Left ventricle myocardium inferior (tissue), 1 donor: ENCODE data around the gene PCGF5. TPM values are rescaled to one million over a fixed set of nuclear protein-coding genes. Genes with fewer than 3 reads are reported as not detected.

Source experiments
- DNase-seq: peaks from one replicate; pipeline ENCODE4 v3.0.0-alpha.2; 2020
- H3K27ac ChIP-seq: fragments of 200-600 bp; replicated peaks from 2 replicates; pipeline ENCODE4 v1.8.0; 2021
- H3K27me3 ChIP-seq: fragments of 200-600 bp; 2 replicates; pipeline ENCODE4 v1.8.0; 2021; ENCODE audit warnings: low read depth
- H3K36me3 ChIP-seq: fragments of 200-600 bp; 2 replicates; pipeline ENCODE4 v1.8.0; 2021
- H3K4me1 ChIP-seq: fragments of 200-600 bp; 2 replicates; pipeline ENCODE4 v1.8.0; 2021
- H3K4me3 ChIP-seq: fragments of 200-600 bp; 2 replicates; pipeline ENCODE4 v1.8.0; 2021; ENCODE audit warnings: mild to moderate bottlenecking, moderate library complexity
- H3K9me3 ChIP-seq: fragments of 200-600 bp; replicated peaks from 2 replicates; pipeline ENCODE4 v1.8.0; 2021
- intact Hi-C: fragments of 100-400 bp; cut with micrococcal nuclease; formaldehyde crosslinking; loops from one replicate; pipeline ENCODE4 v1.11.0; 2022
- total RNA-seq: library from RNA; stranded (reverse); fragmentation: NEBNext Ultra II Directional; extraction: Animal tissue kit (Norgen Biotek cat#: 25700); gene quantifications from one replicate; pipeline ENCODE4 v1.2.1, GENCODE V29; 2021
- TF ChIP-seq, protein P1 (sequence below): fragments of 200-600 bp; IDR thresholded peaks from 2 replicates; pipeline ENCODE4 v1.8.0; 2021; ENCODE audit warnings: antibody characterized with exemption, mild to moderate bottlenecking, borderline replicate concordance
- donor health status: DM: no; HTN: yes; CAD: no; lungs with severe emphysema.

PCGF5 gene
- total RNA-seq, 1 donor from 2014 or later = 61.0 TPM

DNA sequence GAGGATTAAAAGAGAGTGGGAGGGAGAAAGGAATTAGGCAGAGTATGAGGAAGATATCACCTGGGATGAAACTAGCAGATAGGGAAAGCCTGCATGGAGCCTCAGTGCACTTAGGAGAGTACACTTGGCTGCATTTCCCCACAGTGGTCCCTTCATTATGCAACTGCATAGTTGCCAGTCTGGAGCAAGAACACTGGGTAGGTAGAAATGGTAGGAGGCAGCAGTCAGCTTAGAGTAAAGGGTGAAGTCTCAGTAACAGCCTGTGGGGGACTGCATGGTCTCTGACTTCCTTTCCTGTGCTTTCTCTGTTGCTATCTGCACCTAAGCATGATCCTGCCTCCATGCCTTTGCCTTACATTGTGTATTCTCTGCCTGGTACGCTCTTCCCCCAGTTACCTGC is 14.0 kb upstream of the PCGF5 start:
- Histone ChIP-seq H3K27me3 (no peaks in the 10 kb centered on the region), H3K9me3 (no peaks in the 10 kb centered on the region), H3K4me1 (peaks cover 64% of the 10 kb centered on the region), H3K27ac (no peak overlapping the region), H3K36me3 (no peaks in the 10 kb centered on the region), H3K4me3 (no peak overlapping the region)
- TF ChIP-seq, protein P1, sequence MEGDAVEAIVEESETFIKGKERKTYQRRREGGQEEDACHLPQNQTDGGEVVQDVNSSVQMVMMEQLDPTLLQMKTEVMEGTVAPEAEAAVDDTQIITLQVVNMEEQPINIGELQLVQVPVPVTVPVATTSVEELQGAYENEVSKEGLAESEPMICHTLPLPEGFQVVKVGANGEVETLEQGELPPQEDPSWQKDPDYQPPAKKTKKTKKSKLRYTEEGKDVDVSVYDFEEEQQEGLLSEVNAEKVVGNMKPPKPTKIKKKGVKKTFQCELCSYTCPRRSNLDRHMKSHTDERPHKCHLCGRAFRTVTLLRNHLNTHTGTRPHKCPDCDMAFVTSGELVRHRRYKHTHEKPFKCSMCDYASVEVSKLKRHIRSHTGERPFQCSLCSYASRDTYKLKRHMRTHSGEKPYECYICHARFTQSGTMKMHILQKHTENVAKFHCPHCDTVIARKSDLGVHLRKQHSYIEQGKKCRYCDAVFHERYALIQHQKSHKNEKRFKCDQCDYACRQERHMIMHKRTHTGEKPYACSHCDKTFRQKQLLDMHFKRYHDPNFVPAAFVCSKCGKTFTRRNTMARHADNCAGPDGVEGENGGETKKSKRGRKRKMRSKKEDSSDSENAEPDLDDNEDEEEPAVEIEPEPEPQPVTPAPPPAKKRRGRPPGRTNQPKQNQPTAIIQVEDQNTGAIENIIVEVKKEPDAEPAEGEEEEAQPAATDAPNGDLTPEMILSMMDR = no peak
- intact Hi-C loops = no loop called here
- no peak for DNase-seq

DNA sequence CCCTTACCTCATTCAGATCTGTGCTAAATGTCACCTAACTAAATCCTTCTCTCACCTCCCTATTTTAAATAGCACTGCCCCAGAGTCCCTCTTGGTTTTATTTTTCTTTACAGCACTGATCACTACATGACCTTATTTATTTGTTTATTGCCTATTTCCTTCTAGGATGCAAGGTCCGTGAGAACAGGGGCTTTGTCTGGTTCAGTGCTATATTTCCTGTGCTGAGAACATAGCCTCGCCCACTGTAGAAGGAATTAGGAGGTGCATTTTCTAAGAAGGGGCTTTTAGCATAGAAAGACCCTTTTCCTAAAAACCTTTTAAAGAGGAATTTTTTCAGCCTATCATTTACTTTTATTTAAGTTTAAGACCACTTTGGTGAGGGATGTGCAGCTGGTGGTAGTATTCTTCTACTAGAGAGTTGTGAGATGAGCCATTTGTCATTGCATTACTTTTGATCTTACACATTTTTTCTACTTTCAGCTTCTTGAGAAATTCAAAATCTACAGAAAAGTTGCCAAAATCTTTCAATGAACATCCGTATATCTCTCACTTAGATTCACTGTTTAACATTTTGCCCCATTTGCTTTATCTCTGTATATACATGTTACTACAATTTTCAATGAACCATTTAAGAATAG is 13.5 kb upstream of the PCGF5 start:
- no peaks in the 10 kb centered on the region for H3K9me3 ChIP-seq
- no peaks in the 10 kb centered on the region for H3K27me3 ChIP-seq
- no peak overlapping the region for H3K4me3 ChIP-seq
- intact Hi-C loops = no loop called here
- H3K36me3 ChIP-seq = no peaks in the 10 kb centered on the region
- TF ChIP-seq, protein P1 = no peak
- H3K4me1 ChIP-seq = peaks cover 64% of the 10 kb centered on the region
- H3K27ac ChIP-seq = no peak overlapping the region
- DNase-seq = no peak

DNA sequence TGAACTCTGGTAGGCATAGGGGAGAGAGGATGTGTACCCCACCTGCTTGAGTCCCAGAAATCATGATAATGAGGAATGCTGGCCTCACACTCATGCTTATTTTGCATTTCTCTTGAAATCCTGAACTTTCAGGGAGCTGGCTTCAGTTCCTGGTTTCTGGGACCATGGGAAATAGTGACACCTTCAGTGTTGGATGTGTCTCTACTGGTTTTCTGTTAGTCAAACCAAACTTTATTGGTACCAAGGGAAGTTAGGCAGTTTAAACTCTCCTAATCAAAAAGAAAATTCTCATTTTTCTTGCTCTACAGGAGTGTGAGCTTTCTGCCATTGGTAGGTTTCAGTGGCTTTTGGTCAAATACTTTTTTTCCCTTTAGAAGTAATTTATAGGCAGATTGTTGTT is 11.8 kb upstream of the PCGF5 start:
- intact Hi-C loops = no loop called here
- no peaks in the 10 kb centered on the region for H3K9me3 ChIP-seq

DNA sequence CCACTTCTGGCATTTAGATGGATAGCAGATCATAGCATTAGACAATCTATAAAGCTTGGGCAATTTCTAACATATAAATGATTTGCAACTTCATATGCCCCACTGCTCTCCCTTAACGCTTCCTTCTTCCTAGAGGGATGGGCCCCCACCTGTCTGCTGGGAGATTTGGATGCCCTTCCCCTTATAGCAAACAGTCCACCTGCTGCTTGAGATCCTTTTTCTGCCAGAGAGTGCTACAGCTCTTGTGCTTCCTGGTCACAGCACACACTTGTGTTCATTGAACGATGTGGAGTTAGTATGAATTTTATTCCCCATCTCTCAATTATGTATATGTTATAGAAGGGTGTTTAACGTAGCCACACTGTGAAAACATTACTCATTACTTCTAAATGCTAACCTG is 10.4 kb upstream of the PCGF5 start:
- TF ChIP-seq, protein P1 = no peak
- Histone ChIP-seq H3K36me3 (no peaks in the 10 kb centered on the region), H3K9me3 (no peaks in the 10 kb centered on the region), H3K27ac (no peak overlapping the region), H3K4me3 (no peak overlapping the region), H3K27me3 (no peaks in the 10 kb centered on the region), H3K4me1 (peaks cover 50% of the 10 kb centered on the region)
- DNase-seq = no peak
- intact Hi-C loops = no loop called here

More for the DNA sequence above, 11.8 kb upstream of the PCGF5 start:
- DNase-seq = no peak
- TF ChIP-seq, protein P1 = no peak
- no peak overlapping the region for H3K27ac ChIP-seq
- no peaks in the 10 kb centered on the region for H3K27me3 ChIP-seq
- peaks cover 49% of the 10 kb centered on the region for H3K4me1 ChIP-seq
- no peak overlapping the region for H3K4me3 ChIP-seq
- H3K36me3 ChIP-seq = no peaks in the 10 kb centered on the region

DNA sequence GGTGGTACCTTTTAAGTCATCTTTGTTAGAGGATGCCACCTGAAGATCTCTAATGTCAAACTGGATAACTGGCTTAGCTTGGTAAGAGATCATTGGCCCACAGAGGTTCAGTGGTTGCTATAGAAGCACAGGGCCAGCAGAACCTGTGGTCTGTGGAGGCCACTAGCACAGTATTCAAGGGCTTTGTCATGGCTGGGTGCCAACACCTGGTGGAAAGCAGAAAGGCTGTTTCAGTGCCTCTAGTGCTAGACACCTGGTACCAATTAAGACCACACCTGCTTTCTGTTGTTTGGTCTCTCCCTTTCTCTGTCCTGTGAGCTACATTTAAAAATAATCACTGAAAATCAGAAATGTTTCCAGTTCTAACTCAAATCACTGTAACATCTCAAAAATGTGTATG is 10.0 kb upstream of the PCGF5 start:
- intact Hi-C loops = no loop called here
- no peak for DNase-seq
- H3K4me3 ChIP-seq = no peak overlapping the region

More for the DNA sequence above, 10.0 kb upstream of the PCGF5 start:
- TF ChIP-seq, protein P1 = no peak
- H3K27me3 ChIP-seq = no peaks in the 10 kb centered on the region
- peaks cover 54% of the 10 kb centered on the region for H3K4me1 ChIP-seq
- H3K36me3 ChIP-seq = no peaks in the 10 kb centered on the region
- no peak overlapping the region for H3K27ac ChIP-seq
- no peaks in the 10 kb centered on the region for H3K9me3 ChIP-seq
